Activated naive CD4-positive, alpha-beta T cell treated with anti-CD3 and anti-CD28 coated beads, Interleukin-2, amount 50 U/mL, for 16 hours (primary cell): Measurements from ENCODE around the gene CBFA2T2.

ENCODE experiments used
- DNase-seq: peaks from one replicate; pipeline ENCODE4 v3.0.0-alpha.2; 2020

Gene CBFA2T2

DNA sequence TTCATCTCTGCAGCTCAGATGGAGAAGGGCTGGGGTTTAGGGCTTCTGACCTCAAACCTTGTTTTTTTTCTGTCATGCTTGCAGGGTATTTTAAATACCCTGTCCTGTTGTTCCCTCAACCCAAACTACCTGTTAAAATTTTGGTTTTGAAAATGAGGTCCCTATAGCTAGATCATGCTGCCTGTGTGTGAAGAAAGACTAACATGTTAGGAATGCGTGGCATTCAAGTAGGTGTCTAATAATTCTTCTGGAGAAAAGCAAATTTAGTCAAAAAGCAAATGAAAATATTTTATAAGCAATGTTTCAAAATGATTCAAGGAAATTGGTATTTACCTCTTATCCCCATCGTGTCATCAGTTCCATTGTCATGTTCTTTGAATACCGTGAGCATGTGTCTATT lies 95.1 kb downstream of the CBFA2T2 start:
- no peak for DNase-seq

DNA sequence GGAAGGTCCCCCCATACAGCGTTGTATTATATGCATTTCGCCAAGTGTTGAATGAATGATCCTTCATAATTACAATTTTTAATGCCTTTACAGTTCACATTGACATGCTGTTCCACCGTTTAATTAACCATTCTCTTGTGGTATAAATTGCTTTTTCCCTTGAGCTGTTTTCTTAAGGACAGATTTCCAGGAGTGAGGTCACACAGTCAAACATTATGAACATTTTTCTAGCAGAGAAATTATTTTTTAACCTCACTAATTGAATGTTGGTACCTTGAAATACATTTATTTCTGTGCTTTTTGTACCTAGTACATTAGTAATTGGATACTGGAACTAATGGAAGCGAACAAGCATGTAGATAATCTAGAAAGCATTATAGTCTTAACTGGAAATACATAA lies 95.5 kb downstream of the CBFA2T2 start:
- no peak for DNase-seq

DNA sequence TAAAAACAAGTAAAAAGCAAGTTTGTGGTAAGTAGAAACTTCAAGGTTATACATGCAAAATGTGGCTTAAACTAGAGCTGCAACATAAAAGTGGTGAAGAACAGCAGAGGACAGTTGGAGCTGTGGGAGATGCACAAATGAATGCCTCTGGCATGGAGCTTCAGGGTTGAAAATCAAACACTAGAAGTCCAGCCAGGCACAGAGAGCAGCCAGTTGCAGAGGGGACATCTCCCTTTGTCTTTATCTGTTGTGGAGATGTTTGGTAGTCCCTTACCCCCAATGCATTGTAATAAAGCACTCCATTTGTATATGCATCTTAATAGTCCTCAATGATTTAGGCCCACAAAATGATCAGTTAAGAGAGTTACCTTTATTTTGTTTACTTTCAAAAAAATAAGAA lies 99.2 kb downstream of the CBFA2T2 start:
- no peak for DNase-seq

DNA sequence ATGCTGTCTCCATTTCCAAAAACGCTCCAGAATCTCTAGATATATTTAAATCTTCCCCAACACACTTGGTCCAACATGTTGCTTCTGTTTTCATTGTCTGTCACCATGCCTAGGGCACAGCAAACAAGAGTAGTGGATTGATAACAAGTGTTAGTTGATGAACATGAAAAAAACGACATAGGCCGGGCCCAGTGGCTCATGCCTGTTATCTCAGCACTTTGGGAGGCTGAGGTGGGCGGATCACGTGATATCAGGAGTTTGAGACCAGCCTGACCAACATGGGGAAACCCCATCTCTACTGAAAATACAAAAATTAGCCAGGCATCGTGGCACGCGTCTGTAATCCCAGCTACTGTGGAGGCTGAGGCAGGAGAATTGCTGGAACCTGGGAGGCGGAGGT lies 102.0 kb downstream of the CBFA2T2 start:
- DNase-seq: peak; percentile 54

DNA sequence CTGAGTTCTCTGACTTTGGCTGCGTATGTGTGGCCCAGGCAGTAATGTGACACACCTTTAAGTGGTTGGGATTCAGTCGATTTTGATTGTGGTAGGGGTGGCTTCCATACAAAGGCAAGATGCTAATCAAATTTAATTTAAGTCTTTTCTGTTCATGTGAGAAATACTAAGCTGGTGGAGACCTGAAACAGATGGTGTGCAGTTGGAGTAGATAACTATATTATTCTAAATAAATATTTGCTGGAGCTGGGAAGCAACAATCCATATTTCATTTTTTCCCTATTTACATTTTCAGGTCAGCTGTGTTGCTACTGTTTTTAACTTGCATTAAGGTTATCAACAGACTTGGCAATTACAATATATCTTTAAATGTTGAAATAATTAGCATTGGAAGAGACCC lies 104.8 kb downstream of the CBFA2T2 start:
- DNase-seq: no peak

DNA sequence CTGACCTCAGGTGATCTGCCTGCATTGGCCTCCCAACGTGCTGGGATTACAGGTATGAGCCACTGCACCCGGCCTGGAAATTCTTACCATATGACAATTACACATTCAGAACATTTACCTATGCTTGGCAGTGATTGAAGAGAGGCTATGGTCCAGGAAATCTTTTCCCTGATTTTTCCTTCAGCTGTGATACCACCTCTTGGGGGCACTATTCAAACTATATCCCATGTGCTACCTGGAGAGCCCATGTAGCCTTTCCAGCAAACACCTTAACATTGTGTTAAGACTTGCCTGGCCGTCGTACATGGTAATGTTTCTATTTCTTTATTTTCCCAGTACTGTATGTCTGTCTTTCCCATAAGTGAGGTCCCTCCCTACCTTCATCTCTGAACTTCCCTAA lies 110.5 kb downstream of the CBFA2T2 start:
- DNase-seq: no peak

DNA sequence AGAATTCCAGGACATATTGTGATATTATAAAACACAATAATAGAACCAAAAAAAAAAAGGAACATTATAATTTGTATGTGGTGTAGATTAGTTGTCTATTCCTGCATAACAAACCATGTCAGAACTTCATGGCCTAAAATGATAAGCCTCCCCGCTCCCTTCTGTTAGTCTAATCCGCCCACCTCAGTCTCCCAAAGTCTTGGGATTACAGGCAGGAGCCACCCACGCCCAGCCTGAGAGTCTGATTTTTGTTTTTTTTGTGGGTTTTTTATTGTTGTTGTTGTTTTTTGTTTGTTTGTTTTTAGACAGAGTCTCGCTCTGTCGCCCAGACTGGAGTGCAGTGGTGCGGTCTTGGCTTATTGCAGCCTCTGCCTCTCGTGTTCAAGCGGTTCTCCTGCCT lies 111.1 kb downstream of the CBFA2T2 start:
- DNase-seq: no peak

DNA sequence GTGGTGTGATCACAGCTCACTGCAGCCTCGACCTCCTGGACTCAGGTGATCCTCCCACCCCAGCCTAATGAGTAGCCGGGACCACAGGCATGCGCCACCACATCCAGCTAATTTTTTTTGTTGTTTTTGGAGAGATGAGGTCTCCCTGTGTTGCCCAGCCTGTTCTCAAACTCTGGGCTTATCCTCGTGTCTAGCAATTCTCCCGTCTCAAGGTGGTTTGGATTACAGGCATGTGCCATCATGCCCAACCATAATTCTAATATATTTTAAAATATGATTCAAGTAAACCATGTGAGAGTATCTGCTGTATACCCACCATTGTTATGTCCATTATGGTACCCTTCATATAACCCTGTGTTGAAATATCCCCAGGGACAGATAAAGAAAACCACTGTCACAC lies 112.0 kb downstream of the CBFA2T2 start:
- DNase-seq: no peak

DNA sequence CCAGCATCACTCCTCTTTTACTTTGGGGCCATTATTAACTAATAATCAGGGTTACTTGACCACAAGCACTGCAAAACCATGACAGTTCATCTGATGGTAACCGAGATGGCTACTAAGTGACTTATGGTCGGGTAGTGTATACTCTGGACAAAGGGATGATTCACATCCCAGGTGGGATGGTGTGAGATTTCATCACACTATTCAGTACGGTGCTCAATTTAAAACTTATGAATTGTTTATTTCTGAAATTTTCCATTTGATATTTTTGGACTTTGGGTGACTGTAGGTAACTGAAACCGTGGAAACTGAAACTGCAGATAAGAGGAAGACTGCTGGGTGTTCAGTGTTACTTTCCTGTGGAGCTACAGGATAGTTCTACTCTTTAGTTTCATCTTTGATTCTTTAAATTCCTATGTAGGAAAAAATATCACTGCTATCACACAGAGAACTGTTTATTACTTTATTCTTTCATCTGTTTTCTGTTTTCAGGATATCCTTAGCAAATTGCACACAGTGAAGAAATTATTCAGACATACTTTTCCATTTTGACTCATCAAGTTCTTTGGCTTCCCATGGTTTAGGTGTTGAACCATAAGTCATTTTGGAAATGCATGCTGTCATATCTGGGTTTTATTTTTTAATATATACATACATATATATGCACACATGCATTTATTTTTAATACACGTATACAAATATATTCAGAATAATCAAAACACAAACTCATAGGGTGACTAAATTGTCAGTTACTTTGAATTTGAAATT lies 113.1 kb downstream of the CBFA2T2 start:
- DNase-seq: no peak

DNA sequence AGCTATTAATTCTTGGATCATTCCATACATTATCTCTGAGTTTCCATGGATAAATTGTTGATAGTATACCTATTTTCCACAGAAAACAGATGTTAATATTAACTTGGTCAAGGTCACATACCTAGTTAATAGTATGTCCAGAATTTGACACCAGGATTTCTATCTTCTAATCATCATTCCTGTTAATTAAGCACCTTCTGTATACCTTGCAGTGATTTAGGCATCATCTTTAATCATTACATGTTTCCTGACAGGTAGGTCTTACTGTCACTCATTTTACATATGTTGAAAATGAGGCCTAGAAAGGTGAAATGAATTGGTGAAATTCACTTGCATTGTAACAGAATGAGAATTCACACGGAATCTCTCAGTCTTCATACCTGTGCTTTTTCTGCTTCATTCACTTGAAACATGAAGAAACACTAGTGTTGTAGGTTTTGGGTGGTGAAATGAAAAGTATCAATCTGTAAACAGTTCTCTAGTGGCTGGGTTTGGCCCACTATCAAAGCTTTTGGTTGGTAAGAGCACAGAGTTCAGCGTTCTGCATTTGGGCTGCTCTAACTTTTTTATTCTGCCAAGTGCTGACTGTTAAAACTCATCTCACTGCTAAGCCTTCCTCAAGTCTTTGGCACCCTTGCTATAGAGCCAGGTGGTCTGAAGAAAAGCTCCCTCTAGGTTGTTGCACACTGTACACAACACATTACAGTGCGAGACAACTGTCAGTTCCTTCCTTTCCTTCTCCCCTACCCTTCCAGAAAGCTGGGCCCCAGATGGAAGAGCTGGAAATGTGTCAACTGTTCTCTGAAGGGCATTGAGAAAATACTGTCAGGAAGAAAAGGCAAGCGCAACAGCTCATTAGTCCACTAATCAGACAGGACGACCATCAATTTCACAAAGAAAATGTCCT lies 114.4 kb downstream of the CBFA2T2 start:
- DNase-seq: no peak

DNA sequence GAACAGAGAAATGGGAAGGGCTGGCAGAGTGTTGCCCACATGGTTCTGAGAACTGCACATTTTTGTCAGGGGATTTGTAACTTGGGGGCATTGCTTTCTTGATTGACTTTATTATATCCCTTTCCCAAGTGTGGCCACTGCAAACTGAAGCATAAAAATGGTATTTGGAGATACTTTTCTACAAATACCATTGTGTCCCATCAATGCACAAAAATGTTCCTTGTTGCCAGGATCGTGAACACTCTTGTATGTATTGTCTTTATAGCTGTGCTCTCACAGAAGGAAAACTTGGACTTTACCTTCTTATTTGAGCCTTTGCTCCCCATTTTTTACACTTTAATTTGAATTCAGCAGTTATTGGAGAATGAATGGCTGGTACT lies 115.1 kb downstream of the CBFA2T2 start:
- DNase-seq: no peak

DNA sequence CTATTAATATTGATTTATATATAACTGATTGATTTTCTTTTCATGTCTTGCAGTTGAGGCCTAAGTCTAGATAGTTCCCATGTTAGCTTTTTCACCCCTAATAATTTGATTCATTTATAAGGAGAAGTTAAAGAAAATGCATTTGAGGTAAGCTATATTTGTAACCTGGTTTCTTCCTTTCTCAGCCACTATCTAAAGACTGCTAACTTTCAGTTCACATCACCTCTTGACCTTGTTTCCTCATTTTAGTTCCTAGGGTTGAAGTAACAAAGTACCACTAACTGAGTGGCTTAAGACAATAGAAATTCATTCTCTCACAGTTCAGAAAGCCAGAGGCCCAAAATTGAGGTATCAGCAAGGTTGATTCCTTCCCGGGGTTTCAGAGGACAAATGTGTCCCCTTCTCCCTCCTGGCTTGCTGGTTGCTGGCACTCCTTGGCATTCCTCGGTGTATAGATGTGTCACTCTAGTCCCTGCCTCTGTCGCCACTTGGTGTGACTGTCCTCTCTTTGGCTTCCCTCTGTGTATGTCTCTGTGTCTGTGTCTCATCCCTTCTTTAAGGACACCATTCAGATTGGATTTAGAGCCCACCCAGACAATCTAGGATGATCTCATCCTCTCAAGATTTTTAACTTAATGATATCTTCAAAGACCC lies 116.3 kb downstream of the CBFA2T2 start:
- no peak for DNase-seq

DNA sequence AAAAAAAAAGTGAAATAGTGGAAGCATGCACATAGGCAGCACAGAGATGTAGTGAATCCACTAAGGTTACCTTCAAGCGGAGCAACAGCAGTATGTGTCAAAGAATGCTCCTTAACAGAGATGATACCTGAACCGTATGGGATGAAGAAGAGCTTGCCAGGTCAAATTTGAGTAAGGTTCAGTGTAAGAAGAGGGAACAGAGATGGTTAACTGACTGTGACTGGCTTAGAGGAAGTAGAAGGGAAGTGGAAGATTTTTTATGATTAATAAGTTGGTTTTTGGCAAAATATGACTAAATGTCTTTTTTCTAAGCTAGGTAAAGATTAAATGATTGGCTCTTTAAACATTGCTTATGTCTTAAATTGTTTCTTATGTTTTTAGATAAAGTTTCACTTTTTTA lies 119.6 kb downstream of the CBFA2T2 start:
- no peak for DNase-seq

DNA sequence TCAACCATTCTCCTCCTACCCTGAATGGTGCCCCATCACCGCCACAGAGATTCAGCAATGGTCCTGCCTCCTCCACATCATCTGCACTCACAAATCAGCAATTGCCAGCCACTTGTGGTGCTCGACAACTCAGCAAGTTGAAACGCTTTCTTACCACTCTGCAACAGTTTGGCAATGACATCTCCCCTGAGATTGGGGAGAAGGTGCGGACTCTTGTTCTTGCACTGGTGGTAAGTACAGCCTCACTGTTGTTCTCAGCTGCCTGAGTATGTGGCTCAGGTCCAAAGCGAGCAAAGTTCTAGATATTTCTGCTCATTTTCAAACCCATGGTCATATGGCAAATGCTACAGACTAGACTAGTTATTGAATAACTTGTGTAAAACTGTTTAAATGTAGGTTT lies 121.2 kb downstream of the CBFA2T2 start:
- no peak for DNase-seq

DNA sequence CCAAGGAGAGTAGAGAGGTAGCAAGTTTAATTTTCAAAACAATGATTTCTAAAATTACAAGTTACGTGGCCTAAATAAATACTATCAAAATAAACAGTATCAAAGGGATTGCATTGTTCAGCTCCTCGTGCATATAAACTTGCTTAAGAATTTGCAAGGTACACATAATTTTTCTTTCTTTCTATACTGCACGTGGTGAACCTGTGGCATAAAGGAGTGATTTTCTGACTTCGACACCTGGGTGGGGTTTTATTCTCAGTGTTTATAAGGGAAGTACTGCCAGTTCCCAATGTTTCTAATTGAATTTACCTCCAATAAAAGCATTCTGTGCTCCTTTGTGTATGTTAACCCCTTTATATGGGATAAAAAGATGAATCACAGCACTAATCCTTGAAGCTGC lies 122.1 kb downstream of the CBFA2T2 start:
- DNase-seq: no peak

DNA sequence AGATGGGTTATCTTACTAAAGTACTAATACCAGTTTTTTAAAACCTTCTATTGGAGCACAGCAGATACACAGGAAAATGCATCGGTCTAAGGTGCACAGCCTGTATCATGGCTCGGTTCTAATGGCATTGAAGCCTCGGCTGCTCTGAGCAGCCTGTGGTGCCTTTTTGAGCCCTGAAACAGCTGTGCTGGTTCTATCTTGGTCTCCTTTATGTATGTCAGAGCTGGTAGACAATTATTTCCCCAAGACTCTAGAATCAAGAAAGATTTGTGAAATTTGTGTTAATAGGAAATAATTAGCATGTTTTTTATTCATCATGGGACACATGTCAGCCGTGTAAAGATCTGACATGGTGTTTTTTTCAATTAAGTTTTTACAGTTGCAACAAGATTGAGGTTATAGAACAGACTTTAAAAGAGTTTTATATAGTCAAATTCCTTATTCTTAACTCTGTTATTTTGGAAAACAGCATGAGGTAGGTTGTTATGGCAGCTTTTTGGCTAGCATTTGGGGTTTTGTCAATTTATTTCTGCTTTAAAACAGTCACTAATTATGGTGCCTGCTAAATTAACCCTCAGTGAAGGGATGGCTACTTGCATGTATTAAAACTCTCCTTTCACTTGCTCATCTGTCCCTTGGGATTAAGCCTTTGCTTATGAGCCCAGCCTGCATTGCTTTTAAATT lies 132.0 kb downstream of the CBFA2T2 start:
- DNase-seq: no peak

DNA sequence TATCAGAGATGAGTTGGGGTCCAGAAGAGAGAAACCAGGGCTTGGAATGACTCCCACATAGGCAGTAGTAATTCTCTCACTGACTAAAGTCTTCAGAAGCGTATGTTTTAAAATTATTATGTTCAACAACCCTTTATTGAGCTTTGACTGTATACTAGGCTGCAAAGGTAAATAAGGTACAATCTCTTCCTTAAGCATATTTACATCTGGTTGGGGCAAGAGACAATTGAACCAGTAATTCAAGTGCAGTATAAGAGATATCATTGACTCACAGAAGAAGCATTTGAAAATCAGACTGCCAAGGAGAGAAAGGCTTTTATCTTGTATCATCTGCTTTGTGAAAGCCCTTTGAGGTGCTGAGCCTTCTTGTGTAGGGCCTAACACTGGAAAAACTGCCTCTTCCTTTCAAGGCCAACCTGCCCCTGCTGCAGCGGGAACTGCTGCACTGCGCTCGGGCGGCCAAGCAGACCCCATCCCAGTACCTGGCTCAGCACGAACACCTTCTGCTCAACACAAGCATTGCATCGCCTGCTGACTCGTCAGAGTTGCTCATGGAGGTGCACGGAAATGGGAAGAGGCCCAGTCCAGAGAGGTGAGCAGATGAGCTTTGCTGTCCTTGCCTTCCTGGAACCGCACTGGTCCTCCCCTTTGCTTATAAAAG lies 132.9 kb downstream of the CBFA2T2 start:
- DNase-seq: no peak

DNA sequence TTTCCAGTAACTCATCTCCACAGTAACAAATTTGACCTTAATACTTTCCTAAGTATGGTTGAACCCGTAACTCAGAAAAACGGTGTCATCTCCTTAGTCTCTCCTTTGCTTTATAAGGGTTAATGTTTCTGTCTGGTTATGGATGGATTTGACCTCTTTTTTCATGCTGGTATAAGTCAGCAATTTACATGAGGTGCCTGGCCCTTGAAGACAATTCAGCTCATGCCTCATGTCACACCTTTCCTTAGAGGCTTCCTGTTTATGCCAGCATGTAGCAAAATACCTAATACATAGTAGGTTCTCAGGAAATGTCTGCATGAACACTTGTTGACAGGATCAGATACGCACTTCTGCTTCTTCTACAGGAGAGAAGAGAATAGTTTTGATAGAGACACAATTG lies 134.5 kb downstream of the CBFA2T2 start:
- DNase-seq: no peak

DNA sequence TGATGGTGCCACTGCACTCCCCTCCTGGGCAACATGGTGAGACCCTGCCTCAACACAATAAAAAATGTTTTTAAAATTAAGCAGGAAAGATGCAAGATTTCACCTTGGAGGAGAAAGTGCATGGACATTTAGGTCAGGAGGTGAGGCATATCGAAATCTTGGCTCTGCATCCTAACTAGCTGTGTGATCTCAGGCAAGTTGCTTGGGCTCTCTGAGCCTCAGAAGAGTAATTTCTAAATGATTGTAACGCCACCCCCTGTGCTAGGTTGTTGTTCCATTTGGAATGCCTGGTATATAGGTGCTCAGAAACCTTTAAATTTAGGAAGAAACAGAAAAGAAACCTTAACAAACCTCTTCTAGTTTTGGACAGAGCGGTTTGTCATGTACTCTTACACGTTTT lies 136.3 kb downstream of the CBFA2T2 start:
- DNase-seq: no peak

DNA sequence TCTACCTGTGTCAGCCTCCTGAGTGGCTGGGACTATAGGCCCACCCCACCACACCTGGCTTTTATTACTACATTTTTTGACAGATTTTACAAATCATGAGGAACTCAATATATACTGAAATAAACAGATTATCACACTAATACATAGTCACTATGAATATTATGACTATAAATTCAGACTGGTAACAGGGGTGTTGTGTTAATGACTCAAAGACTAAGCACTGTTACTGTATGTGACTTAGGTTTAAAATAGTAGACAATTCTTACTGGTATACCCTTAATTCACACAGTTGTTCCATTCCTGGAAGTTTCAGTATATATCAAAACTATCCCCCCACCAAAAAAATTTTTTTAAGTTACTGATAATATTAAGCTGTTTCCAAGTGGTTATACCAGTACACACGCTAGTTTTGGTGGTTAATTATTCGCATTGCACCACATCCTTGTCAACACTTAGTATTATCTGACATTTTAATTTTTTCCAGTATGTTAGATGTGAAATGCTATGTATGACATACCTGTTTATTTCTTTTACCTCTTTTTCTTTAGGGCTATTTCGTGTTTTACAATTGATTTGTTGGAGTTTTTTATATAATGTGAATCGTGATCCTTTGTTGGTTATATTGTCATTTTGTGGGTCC lies 137.8 kb downstream of the CBFA2T2 start:
- no peak for DNase-seq

DNA sequence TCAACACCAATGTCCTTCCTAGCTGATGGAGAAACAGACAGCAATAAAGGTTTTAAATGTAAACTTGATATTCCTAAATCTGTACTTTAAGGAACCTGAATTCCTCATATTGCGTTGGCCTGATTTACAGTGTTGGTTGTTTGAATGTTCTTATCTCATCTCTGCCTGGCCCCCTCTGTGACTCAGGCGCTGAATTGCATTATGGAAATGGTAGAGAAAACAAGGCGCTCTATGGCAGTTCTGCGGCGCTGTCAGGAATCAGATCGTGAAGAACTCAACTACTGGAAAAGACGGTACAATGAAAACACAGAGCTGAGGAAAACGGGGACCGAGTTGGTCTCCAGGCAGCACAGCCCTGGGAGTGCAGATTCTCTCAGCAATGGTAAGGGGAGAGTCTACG lies 139.6 kb downstream of the CBFA2T2 start:
- DNase-seq: no peak

DNA sequence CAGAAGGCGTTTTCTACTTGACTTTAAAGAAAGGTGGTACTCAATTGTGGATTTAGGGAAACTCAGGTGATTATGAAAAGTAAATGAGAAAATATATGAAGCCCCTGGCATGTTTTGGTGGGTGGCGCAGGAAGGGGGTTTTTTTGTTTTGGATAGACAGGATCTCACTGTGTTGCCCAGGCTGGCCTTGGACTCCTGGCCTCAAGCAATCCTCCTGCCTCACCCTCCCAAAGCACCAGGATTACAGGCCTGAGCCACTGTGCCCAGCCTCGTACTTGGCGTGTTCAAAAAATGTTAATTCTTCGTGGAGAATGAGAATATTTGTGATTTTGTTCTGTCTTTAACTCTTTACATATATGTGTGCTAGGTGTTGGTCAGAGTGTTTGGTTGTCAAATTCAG lies 140.1 kb downstream of the CBFA2T2 start:
- DNase-seq: no peak
